Smooth muscle cell (in vitro differentiated cells): ENCODE data around the gene LIPT2. TPM values are rescaled to one million over a fixed set of nuclear protein-coding genes. Genes with fewer than 3 reads are reported as not detected.

Experiments
- DNase-seq: peaks from one replicate; lab custom pipeline; 2025; ENCODE audit not compliant: unreplicated experiment; lab: John Stamatoyannopoulos, UW
- H2AFZ ChIP-seq: fragments of 200-600 bp; sonication (generic); 2 replicates; pipeline ENCODE4 v1.6.0; 2016; ENCODE audit warnings: antibody characterized with exemption, low read depth, mild to moderate bottlenecking
- H3F3A ChIP-seq: fragments of 200-600 bp; sonication (generic); 2 replicates; pipeline ENCODE4 v1.6.0; 2017; ENCODE audit warnings: antibody characterized with exemption, low read depth
- H3K27ac ChIP-seq: fragments of 200-600 bp; sonication (generic); 2 replicates; pipeline ENCODE4 v1.5.1; 2016; ENCODE audit warnings: low read depth, mild to moderate bottlenecking
- H3K27me3 ChIP-seq: fragments of 200-600 bp; sonication (generic); 2 replicates; pipeline ENCODE4 v1.6.1; 2016; ENCODE audit warnings: low read depth, mild to moderate bottlenecking
- H3K36me3 ChIP-seq: fragments of 200-600 bp; sonication (generic); 2 replicates; pipeline ENCODE4 v1.5.1; 2016; ENCODE audit warnings: low read depth
- H3K4me1 ChIP-seq: fragments of 200-600 bp; sonication (generic); 2 replicates; pipeline ENCODE4 v1.5.1; 2016; ENCODE audit warnings: low read depth
- H3K4me2 ChIP-seq: fragments of 200-600 bp; sonication (generic); 2 replicates; pipeline ENCODE4 v1.6.0; 2016; ENCODE audit warnings: mild to moderate bottlenecking
- H3K4me3 ChIP-seq: fragments of 200-600 bp; sonication (generic); 2 replicates; pipeline ENCODE4 v1.5.1; 2016; ENCODE audit warnings: mild to moderate bottlenecking
- H3K79me2 ChIP-seq: fragments of 200-600 bp; sonication (generic); 2 replicates; pipeline ENCODE4 v1.6.0; 2016; ENCODE audit warnings: low read depth, mild to moderate bottlenecking
- H3K9ac ChIP-seq: fragments of 200-600 bp; sonication (generic); 2 replicates; pipeline ENCODE4 v1.6.0; 2016; ENCODE audit warnings: low read depth
- H3K9me3 ChIP-seq: fragments of 200-600 bp; sonication (generic); replicated peaks from 2 replicates; pipeline ENCODE4 v1.5.1; 2016; ENCODE audit warnings: low read depth
- H4K20me1 ChIP-seq: fragments of 200-600 bp; sonication (generic); 2 replicates; pipeline ENCODE4 v1.6.0; 2016; ENCODE audit warnings: low read depth
- CTCF ChIP-seq: fragments of 200-600 bp; sonication (generic); IDR thresholded peaks from 2 replicates; pipeline ENCODE4 v1.5.1; 2017; ENCODE audit warnings: borderline replicate concordance, mild to moderate bottlenecking, antibody characterized with exemption; ENCODE audit not compliant: insufficient read depth, poor library complexity, severe bottlenecking
- WGBS: methylation state at CpG from one replicate; pipeline ENCODE4 v1.1.7; 2016; ENCODE audit warnings: low lambda C conversion rate; 5-methylcytosine and 5-hydroxymethylcytosine counted together
- polyA plus RNA-seq: library from polyadenylated mRNA; unstranded; fragments of >200 nt; fragmentation: Nextera tagmentation; extraction: Ambion mirVana; gene quantifications from 2 replicates; pipeline ENCODE4 v1.2.1, GENCODE V29; 2016
- total RNA-seq: library from RNA; depleted of rRNA; stranded (reverse); fragments of >200 nt; gene quantifications from 2 replicates; pipeline ENCODE4 v1.2.3, GENCODE V29; 2014

Gene LIPT2
- total and polyA plus RNA-seq, 2 experiments from 2014 or later, result 4.0 to 10.2 TPM

- TF ChIP-seq CTCF, result no peak
- Histone ChIP-seq H3K36me3 (no peaks in the 10 kb centered on the region), H4K20me1 (no peaks in the 10 kb centered on the region), H2AFZ (no peak overlapping the region), H3F3A (peaks cover 6% of the 10 kb centered on the region), H3K9ac (no peak overlapping the region), H3K79me2 (no peaks in the 10 kb centered on the region), H3K4me2 (no peak overlapping the region), H3K27ac (no peak overlapping the region), H3K9me3 (no peaks in the 10 kb centered on the region), H3K27me3 (no peaks in the 10 kb centered on the region), H3K4me3 (no peak overlapping the region), H3K4me1 (no peaks in the 10 kb centered on the region)
- 76% methylated on average over 2 of the region's 2 CpGs for WGBS
- no peak for DNase-seq
Observed at GRCh38 chr11:74507582-74507981, 14.1 kb upstream of the LIPT2 start.

GRCh38 chr11:74506823-74507222 lies 13.3 kb upstream of the LIPT2 start:
- Histone ChIP-seq H3F3A (peaks cover 6% of the 10 kb centered on the region), H3K27me3 (no peaks in the 10 kb centered on the region), H3K4me2 (no peak overlapping the region), H3K36me3 (no peaks in the 10 kb centered on the region), H3K4me1 (no peaks in the 10 kb centered on the region), H3K4me3 (no peak overlapping the region), H3K9ac (no peak overlapping the region), H3K9me3 (no peaks in the 10 kb centered on the region), H2AFZ (no peak overlapping the region), H3K27ac (no peak overlapping the region), H4K20me1 (no peaks in the 10 kb centered on the region), H3K79me2 (no peaks in the 10 kb centered on the region)
- no peak for TF ChIP-seq CTCF
- no peak for DNase-seq
- 76% methylated on average over 1 of the region's 1 CpG for WGBS

- Histone ChIP-seq H3K79me2 (no peaks in the 10 kb centered on the region), H2AFZ (no peak overlapping the region), H3K4me2 (no peak overlapping the region), H4K20me1 (no peaks in the 10 kb centered on the region), H3K4me1 (no peaks in the 10 kb centered on the region), H3K27ac (no peak overlapping the region), H3K4me3 (no peak overlapping the region), H3F3A (peaks cover 6% of the 10 kb centered on the region), H3K27me3 (no peaks in the 10 kb centered on the region), H3K9ac (no peak overlapping the region), H3K9me3 (no peaks in the 10 kb centered on the region), H3K36me3 (no peaks in the 10 kb centered on the region)
- WGBS, result 88% methylated on average over 4 of the region's 4 CpGs
- TF ChIP-seq CTCF, result no peak
- no peak for DNase-seq
Observed at GRCh38 chr11:74505911-74506310, 12.4 kb upstream of the LIPT2 start.

- Histone ChIP-seq H3K4me2 (peak overlapping the region; percentile 42), H3K27me3 (no peaks in the 10 kb centered on the region), H3K36me3 (no peaks in the 10 kb centered on the region), H4K20me1 (no peaks in the 10 kb centered on the region), H3K9me3 (no peaks in the 10 kb centered on the region), H3K79me2 (no peaks in the 10 kb centered on the region), H3K9ac (no peak overlapping the region), H2AFZ (no peak overlapping the region), H3K4me1 (no peaks in the 10 kb centered on the region), H3F3A (peaks cover 6% of the 10 kb centered on the region), H3K4me3 (no peak overlapping the region), H3K27ac (peak overlapping the region; percentile 91)
- 100% methylated on average over 1 of the region's 1 CpG for whole genome bisulfite sequencing
- DNase-seq, result no peak
- no peak for TF ChIP-seq CTCF
Observed at GRCh38 chr11:74504100-74504691, 10.7 kb upstream of the LIPT2 start.
